Prostate gland (tissue), 2 donors: Measurements from ENCODE around the gene RAI2. TPM values are rescaled to one million over a fixed set of nuclear protein-coding genes. Genes with fewer than 3 reads are reported as not detected.

Experiments
- DNase-seq: peaks from one replicate; pipeline ENCODE4 v3.0.0-alpha.2; 2019; ENCODE audit warnings: low spot score
- H3K27ac ChIP-seq, 2 donors: fragments of 200-600 bp; sonication (generic); 2 replicates each; pipeline ENCODE4 v1.5.1; 2017 to 2019
- H3K27me3 ChIP-seq: fragments of 200-600 bp; sonication (generic); replicated peaks from 2 replicates; pipeline ENCODE4 v1.5.1; 2019; ENCODE audit not compliant: insufficient read depth
- H3K36me3 ChIP-seq, 2 donors: fragments of 200-600 bp; sonication (generic); 1 replicate in 1 of 2; 2 replicates in 1 of 2; pipeline versions ENCODE4 v1.5.1 to v1.8.1; 2017 to 2019
- H3K4me1 ChIP-seq: fragments of 200-600 bp; sonication (generic); replicated peaks from 2 replicates; pipeline ENCODE4 v1.5.1; 2019
- H3K4me3 ChIP-seq, 2 donors: fragments of 200-600 bp; sonication (generic); 2 replicates each; pipeline ENCODE4 v1.5.1; 2017 to 2019
- H3K9me3 ChIP-seq: fragments of 200-600 bp; sonication (generic); 2 replicates; pipeline ENCODE4 v1.5.1; 2017
- CTCF ChIP-seq, 4 experiments: fragments of 200-600 bp in 2 of 4; fragments of 450-650 bp in 2 of 4; sonication (generic) in 2 of 4; IDR thresholded peaks; 1 replicate in 3 of 4; 2 replicates in 1 of 4; pipeline ENCODE4 v1.5.1; 2016 to 2019; ENCODE audit warnings: antibody characterized with exemption in 4 of 4, mild to moderate bottlenecking in 2 of 4, moderate library complexity in 2 of 4
- POLR2A ChIP-seq: fragments of 450-650 bp; IDR thresholded peaks from one replicate; pipeline ENCODE4 v1.6.1; 2016; ENCODE audit warnings: antibody characterized with exemption, mild to moderate bottlenecking
- POLR2AphosphoS5 ChIP-seq: sonication (generic); formaldehyde crosslinking; IDR thresholded peaks from one replicate; pipeline ENCODE4 v1.6.1; 2017; ENCODE audit warnings: antibody characterized with exemption
- WGBS: methylation state at CpG from one replicate; pipeline ENCODE4 v1.1.5; 2018; 5-methylcytosine and 5-hydroxymethylcytosine counted together
- intact Hi-C: fragments of 100-400 bp; cut with DNase I; formaldehyde crosslinking; loops from one replicate; pipeline ENCODE4 v1.14.2; 2022
- total RNA-seq, 2 donors: library from RNA; depleted of rRNA; stranded (reverse); fragments of >200 nt; gene quantifications; one replicate each; pipeline ENCODE4 v1.1.0, GENCODE V29; 2016

The RAI2 gene
- total RNA-seq, 2 donors from 2014 or later = 11.5 to 19.1 TPM

- no peaks in the 10 kb centered on the region for H3K36me3 ChIP-seq
- DNase-seq = no peak
- H3K4me1 ChIP-seq = no peaks in the 10 kb centered on the region
- no peaks in the 10 kb centered on the region for H3K27me3 ChIP-seq
- no peak overlapping the region for H3K27ac ChIP-seq
- intact Hi-C loops = no loop called here
- TF ChIP-seq POLR2AphosphoS5 = no peak
- no peak for TF ChIP-seq POLR2A
- TF ChIP-seq CTCF (IDR thresholded peaks at IDR 0.05) = no peak
- H3K9me3 ChIP-seq = no peaks in the 10 kb centered on the region
- no peak overlapping the region for H3K4me3 ChIP-seq
- 72% methylated on average over 4 of the region's 4 CpGs for WGBS
Observed at GRCh38 chrX:17803449-17803848, 57.6 kb downstream of the RAI2 start.

- TF ChIP-seq POLR2A (no peak), CTCF (IDR thresholded peaks at IDR 0.05) (no peak), POLR2AphosphoS5 (no peak)
- H3K27me3 ChIP-seq = no peaks in the 10 kb centered on the region
- no peak overlapping the region for H3K4me3 ChIP-seq
- DNase-seq = no peak
- H3K27ac ChIP-seq = no peak overlapping the region
- H3K4me1 ChIP-seq = no peaks in the 10 kb centered on the region
- intact Hi-C loops = no loop called here
- H3K9me3 ChIP-seq = no peaks in the 10 kb centered on the region
- no peaks in the 10 kb centered on the region for H3K36me3 ChIP-seq
- WGBS = 87% methylated on average over 5 of the region's 7 CpGs
Observed at GRCh38 chrX:17802756-17803155, 58.3 kb downstream of the RAI2 start.

GRCh38 chrX:17801431-17801830 is 59.7 kb downstream of the RAI2 start:
- WGBS = 90% methylated on average over 2 of the region's 13 CpGs
- no peak overlapping the region for H3K4me3 ChIP-seq
- no peaks in the 10 kb centered on the region for H3K4me1 ChIP-seq
- no peak overlapping the region for H3K27ac ChIP-seq
- no peaks in the 10 kb centered on the region for H3K9me3 ChIP-seq
- no peak for DNase-seq
- intact Hi-C loops = no loop called here
- H3K36me3 ChIP-seq = no peaks in the 10 kb centered on the region
- H3K27me3 ChIP-seq = no peaks in the 10 kb centered on the region
- no peak for TF ChIP-seq CTCF (IDR thresholded peaks at IDR 0.05)
- TF ChIP-seq POLR2AphosphoS5 = no peak
- no peak for TF ChIP-seq POLR2A

GRCh38 chrX:17798921-17799320 is 62.2 kb downstream of the RAI2 start:
- Histone ChIP-seq H3K27ac (no peak overlapping the region), H3K4me1 (no peaks in the 10 kb centered on the region), H3K36me3 (no peaks in the 10 kb centered on the region), H3K9me3 (no peaks in the 10 kb centered on the region), H3K27me3 (no peaks in the 10 kb centered on the region), H3K4me3 (no peak overlapping the region)
- no peak for DNase-seq
- TF ChIP-seq CTCF (IDR thresholded peaks at IDR 0.05) (no peak), POLR2AphosphoS5 (no peak), POLR2A (no peak)
- 91% methylated on average over 4 of the region's 4 CpGs for WGBS
- intact Hi-C loops = no loop called here

GRCh38 chrX:17792826-17793225 is 68.3 kb downstream of the RAI2 start:
- intact Hi-C loops = no loop called here
- Histone ChIP-seq H3K27me3 (no peaks in the 10 kb centered on the region), H3K27ac (no peak overlapping the region), H3K36me3 (no peaks in the 10 kb centered on the region), H3K9me3 (no peaks in the 10 kb centered on the region), H3K4me3 (no peak overlapping the region), H3K4me1 (no peaks in the 10 kb centered on the region)
- TF ChIP-seq CTCF (IDR thresholded peaks at IDR 0.05) = no peak
- no peak for TF ChIP-seq POLR2A
- TF ChIP-seq POLR2AphosphoS5 = no peak
- WGBS = 7% methylated on average over 1 of the region's 1 CpG
- peak; percentile 39 for DNase-seq
